ENCODE data around the gene RAB12.

DNA sequence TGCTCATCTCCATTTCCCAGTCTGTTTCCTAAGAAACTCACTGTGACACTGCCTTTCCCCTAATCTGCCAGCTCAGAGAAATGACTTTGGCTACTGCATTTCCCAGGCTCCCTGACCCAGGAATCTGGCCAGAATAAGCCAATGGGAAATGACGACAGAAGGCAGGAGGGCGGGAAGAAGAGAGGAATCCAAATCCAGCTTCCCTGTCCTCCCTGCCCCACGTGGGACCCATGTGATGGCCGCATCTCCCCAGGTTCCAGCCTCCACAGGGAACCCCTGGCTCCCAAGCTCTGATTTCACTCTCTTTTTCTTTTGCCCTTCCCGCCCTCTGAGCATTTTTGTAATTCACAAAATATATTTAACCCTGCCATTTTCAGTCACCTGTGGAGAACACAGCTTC is 37.8 kb upstream of the RAB12 start:
- no peak for TF ChIP-seq POLR2A (IDR thresholded peaks at IDR 0.05)
- TF ChIP-seq, protein P1, sequence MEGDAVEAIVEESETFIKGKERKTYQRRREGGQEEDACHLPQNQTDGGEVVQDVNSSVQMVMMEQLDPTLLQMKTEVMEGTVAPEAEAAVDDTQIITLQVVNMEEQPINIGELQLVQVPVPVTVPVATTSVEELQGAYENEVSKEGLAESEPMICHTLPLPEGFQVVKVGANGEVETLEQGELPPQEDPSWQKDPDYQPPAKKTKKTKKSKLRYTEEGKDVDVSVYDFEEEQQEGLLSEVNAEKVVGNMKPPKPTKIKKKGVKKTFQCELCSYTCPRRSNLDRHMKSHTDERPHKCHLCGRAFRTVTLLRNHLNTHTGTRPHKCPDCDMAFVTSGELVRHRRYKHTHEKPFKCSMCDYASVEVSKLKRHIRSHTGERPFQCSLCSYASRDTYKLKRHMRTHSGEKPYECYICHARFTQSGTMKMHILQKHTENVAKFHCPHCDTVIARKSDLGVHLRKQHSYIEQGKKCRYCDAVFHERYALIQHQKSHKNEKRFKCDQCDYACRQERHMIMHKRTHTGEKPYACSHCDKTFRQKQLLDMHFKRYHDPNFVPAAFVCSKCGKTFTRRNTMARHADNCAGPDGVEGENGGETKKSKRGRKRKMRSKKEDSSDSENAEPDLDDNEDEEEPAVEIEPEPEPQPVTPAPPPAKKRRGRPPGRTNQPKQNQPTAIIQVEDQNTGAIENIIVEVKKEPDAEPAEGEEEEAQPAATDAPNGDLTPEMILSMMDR (IDR thresholded peaks at IDR 0.05): no peak
